SH-SY5Y (cell line): Measurements from ENCODE around the gene FBLN2.

ENCODE experiments used
- GATA2 ChIP-seq: IDR thresholded peaks from 2 replicates; pipeline ENCODE4 v1.6.1; 2011; ENCODE audit warnings: mild to moderate bottlenecking, low read depth, low read length
- GATA3 ChIP-seq: IDR thresholded peaks from 2 replicates; pipeline ENCODE4 v1.6.1; 2011; ENCODE audit warnings: low read depth, mild to moderate bottlenecking, low read length, moderate library complexity

DNA sequence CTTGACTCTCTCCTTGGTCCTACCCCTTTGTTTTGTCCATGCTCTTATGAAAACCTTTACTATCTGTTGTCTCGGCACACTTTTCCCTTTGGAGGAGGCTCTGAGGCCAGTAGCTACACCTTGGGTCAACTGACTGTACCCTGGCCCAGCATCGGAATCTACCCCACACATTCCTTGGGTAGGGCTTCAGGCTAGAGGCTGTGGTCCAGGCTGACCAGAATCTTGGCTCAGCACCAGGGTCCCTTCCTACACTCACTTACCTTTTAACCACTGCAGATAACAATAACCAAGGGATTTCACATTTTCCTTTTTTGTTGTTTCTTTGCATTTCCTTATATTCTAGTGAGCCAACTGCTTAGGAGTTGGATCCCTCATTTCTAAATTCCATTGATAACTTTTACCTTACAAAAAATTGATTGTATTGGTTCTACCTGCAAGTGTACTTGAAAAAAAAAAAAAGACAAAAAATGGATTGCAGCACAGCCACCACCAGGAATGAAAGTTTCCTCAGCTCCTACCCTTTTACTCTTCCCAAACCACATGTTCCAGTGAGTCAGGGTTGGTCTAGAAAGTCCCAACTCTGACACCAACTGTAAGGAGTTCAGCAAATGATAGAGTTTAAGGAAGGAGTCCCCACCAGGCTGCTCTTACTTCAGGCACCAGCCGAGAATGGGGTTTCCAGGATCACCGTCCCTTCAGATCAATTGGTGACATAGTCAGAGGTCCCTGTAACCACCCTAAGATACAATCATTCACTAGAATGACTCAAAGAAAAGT lies 95.6 kb downstream of the FBLN2 start:
- TF ChIP-seq GATA2, result no peak
- no peak for TF ChIP-seq GATA3
